Measurements from ENCODE around the gene MGAT3.

The MGAT3 gene

DNA sequence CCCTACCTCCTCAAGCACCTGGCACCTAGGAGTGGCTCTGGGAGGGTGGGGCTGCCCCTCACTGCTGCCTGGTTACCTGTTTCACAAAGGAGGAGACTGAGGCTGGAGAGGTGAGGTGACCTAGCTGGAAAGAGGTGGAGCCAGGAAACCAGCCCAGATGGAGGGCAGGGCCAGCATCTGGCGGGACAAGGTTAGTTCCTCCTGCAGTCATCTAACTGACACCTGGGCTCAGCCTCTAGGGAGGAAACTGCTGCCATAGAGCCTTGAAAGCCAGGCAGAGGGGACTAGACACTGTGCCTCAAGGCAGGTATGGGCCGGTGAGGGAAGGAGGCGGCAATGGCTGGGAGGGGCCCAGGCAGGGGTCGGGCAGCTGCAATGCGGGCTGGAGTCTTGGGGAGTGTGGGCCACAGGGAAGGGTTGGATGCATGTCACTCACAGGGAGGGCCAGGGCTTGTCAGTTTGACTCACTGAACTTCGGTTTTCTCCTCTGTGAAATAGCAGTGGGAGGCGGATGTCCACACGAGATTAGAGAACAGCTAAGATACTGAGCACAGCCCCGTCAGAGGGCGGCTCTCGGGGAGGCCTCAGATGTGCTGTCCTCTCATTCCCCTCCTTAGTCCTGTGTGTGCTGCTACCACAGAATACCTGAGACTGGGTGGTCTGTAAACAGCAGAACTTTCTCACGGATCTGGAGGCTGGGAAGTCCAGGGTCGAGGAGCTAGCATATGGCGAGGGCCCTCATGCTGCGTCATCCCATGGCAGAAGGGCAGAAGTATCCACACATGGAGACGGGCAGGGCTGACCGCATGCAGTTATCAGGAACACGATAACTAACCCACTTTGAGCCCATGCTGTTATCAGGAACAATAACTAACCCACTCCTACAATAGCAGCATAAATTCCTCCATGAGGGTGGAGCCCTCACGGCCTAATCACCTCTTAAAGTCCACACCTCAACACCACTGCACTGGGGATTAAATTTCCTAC lies 16.1 kb downstream of the MGAT3 start:
- DNase-seq (ENCODE audit: low read depth) = no peak

DNA sequence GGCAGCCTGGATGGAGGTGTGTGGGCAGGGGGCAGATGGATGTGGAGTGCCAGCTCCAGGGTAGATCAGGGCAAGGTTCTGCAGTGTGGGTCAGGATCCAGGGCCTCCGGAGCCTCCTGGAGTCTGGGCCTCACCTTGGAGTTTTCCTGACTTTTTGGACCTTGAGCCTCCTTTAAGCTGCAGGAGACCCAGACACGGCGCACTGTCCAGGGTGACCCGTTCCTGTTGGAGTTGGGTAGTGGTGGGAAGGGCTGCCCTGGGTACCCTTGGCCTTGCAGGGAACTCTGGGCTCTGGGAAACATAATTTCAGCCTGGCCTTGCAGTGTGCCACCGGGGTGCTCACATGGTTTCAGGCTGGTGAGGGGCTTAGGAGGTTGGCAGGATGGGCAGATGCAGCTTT lies 17.0 kb downstream of the MGAT3 start:
- DNase-seq (ENCODE audit: low read depth) = no peak

DNA sequence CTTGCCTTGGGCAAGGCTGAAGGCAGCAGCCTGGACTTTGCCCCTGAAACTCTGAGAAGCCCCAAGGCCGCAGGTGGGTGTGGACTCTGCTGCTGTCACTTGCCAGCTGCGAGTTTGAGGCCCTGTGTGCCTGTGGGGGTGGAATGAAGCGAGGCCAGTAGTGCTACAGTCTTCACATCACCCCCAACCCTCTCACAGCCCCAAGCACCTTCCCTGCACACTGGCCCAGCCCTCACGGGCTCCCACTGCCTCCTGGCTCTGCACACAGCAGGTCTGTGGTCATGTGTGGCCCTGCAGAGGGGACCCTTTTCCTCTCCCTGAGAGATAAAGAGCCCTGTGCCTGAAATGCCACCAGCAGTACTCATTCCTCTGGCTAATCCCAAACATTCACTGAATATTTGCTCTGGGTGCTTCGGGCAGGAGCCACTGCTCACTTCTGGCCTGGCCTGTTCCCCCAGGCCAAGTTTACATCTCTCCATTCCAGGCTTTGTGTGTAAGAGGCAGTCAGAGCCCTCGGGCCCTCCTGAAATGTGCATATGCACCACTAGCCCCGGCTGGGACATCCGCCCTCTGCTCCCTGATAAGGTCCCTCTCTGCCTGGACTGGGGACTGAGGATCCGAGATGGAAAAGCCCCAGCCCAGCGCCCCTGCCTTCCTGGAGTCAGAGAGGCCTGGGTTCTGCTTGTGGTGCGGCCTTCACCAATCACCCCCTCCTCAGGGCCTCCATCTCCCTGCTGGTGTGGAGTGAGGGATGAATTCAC lies 17.7 kb downstream of the MGAT3 start:
- no peak for DNase-seq (ENCODE audit: low read depth)

DNA sequence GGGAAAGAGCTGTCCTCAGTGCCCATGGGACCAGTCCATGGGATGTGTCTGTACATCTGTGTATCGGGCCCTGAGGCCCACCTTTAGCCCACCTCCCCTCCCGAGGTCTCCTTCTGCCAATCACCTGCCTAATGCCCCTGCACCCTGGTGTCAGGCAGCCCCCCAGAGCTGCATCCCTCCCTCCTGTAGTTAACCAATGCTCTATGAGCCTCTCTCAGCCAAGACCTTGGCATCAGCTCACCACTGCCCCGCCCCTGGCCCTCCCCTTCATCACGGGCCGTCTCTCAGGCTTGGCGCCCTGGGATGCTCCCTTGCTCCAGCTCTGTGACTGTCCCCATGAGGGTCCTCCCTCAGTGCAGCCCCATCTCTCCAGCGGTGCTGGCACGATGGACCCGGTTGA lies 18.5 kb downstream of the MGAT3 start:
- DNase-seq (ENCODE audit: low read depth) = no peak

DNA sequence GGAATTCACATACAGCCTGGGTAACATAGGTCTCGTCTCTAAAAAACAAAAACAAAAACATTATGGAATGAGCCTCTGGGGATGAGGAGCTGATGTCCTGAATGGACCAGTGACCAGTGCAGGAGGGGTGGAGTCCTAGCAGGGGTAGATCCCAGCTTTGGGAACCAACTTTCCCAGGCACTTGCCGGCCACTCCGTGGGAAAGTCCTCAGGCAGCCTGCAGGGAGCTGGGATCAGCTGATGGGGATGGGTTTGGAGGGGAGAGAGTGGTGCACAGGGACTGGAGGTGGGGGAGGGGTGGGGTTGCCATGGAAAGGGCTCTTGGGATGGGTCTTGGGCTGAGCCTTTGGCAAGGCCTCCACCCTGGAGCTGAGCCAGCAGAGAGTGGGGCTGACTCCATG lies 19.1 kb downstream of the MGAT3 start:
- no peak for DNase-seq (ENCODE audit: low read depth)

DNA sequence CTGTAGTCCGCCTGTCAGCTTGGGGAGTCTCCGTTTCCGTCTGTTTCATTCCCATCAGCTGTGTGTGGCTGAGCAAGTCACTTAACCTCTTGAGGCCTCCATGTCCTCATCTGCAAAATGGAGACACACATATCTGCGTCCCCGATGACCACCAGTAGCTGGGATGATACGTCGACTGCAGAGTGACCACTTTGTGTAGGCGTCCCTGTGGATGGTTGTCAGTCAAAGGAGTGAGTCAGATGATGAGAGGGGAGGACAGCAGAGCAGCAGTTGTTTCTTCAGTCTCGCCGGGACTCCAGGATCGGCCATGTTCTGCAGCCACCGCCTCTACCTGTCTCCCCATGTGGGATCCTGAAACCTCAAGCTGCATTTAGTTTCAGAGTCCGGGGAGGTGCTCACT lies 19.9 kb downstream of the MGAT3 start:
- DNase-seq (ENCODE audit: low read depth) = no peak

DNA sequence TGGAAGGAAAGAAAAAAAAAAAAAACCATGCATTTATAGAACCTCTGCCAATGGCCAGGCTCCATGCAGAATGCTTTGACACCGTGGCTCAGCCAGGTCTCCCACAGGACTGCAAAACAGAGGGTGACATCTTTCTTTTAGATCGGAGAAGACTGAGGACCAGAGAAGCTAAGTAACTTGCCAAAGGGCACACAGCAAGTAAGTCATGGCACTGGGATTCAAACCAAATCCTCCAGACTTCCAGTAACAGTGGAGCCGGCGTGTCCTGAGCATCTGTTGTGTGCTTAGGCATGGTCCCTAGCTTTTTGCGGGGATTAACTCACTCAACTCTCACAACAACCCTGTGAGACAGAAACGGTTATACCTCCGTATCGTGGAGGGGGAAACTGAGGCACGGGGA lies 20.7 kb downstream of the MGAT3 start:
- DNase-seq (ENCODE audit: low read depth) = no peak

DNA sequence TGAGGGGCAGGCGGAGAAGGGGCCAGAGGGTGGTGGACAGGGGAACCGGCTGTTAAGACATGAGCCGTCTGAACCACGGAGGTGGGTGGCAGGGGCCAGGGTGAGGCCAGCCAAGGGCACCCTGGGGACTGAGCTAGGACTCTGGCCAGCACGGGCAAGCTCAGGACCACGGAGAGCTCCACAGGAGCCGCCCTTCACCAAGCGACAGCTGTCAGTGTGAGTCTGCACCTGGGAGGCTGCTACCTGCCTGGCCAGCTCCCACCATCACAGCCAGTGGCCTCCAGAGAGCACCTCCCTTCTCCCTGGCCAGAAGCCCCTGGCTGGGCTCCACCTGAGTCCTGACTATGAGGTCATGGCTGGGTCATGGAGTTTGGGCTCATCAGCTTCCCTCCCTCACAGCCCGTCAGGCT lies 21.6 kb downstream of the MGAT3 start:
- DNase-seq (ENCODE audit: low read depth) = no peak

DNA sequence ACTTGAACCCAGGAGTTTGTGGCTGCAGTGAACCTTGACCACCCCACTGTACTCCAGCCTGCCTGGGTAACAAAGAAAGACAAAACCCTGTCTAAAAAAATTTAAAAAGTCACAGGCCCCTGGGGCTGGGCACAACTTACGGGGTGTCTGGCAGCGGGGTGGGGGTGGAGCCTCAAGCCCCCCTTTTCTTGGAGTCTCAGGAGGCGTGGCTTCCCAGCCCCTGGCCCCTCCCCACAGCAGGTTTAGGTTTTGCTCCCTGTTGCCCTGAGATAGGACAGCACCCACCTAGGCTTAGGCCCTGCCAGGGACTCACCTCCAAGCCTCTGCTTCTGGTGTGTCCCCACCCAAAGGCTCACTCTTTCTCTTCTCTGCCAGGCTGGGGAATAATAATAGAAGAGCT lies 22.4 kb downstream of the MGAT3 start:
- DNase-seq (ENCODE audit: low read depth) = no peak

DNA sequence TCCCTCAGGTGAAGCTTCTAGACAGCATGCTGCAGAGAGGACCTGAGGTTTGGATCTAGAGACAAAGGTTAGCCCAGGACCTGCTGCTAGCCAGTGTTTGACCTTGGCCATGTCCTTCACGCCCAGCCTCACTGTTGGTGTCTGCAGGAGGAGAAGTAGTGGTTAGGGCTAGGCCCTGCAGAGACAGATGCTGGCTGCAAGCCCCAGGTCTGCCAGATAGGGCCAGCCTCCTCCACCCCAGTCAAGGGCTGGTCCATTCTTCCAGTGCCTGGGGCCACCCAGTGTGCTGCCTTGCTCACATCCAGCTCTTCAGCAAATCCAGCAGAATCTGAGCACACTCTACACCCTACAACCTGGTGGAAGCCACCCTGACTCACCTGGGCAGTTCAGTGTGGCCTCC lies 23.7 kb downstream of the MGAT3 start:
- no peak for DNase-seq (ENCODE audit: low read depth)

DNA sequence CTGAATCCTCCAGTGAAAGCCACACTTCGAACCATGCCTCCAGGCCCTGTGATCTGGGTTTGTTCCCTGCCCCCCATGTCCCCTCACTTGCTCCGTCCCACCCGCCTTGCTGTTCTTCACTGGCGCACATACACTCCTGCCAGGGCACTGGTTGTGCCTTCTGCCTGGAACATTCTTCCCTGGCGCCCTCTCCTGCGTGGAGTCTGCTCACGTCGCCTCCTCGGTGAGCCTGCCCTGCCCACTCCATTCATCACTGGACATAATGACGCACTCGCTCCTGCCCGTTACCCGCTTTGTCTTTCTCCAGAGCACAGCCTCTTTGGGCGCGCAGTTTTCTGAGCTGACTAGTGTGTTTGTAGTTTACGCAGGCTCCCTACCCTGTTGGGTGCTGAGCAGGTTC lies 24.2 kb downstream of the MGAT3 start:
- DNase-seq (ENCODE audit: low read depth) = no peak

DNA sequence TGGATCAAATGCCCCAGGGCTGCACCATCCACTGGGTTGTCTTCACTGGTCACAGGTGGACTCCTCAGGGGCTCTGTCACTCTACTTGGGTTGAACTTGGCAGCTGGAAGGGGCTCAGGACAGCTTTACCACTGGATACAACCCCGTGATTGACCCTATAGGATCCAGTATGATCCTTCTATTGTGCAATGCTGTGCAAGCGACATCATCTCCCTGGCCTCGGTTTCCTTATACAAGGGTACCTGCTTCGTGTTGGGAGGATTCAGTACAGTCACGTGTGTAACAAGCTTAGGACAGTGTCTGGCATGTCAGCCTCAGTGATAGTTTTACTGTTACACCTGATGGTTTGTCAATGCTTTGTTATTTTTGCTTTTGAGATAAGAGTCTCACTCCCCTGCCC lies 24.8 kb downstream of the MGAT3 start:
- no peak for DNase-seq (ENCODE audit: low read depth)

DNA sequence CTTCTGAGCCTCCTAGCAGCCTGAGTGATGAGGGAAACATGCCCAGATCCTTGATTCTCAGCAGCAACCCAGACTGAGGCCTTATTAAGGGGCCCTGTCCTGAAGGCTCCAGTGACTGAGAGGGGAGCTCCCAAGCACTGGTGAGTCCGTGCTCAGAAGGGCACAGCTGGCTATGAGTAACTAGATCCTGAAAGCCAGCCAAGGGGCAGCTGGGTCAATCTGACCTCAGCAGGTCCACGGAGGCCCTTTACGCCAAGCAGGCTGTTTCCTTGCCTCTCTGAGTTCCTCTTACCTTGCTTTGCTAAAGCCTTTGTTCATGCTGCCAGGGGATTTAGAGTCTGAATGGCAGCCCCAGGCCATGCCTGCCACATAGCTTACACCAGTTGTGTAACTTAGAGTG lies 26.0 kb downstream of the MGAT3 start:
- no peak for DNase-seq (ENCODE audit: low read depth)

DNA sequence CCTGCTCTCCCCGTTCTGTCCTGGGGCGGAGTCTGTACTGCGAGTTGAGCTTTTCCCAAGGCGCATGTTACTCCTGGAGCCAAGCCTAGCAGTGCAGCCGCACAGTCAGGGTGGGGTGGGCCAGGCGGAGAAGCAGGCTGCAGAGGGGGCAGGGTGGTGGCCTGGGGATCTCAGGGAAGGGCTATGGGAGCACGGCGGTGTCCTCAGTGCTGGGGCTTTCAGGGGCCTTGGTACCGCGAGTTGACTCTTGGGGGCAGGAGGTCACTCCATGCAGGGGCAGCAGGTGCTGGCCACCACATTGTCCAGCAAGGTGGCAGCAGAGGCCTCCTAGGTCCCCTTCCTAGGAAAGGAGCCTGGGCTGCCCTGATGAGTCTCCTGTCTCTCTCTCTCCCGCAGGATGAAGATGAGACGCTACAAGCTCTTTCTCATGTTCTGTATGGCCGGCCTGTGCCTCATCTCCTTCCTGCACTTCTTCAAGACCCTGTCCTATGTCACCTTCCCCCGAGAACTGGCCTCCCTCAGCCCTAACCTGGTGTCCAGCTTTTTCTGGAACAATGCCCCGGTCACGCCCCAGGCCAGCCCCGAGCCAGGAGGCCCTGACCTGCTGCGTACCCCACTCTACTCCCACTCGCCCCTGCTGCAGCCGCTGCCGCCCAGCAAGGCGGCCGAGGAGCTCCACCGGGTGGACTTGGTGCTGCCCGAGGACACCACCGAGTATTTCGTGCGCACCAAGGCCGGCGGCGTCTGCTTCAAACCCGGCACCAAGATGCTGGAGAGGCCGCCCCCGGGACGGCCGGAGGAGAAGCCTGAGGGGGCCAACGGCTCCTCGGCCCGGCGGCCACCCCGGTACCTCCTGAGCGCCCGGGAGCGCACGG lies 30.4 kb downstream of the MGAT3 start:
- DNase-seq (ENCODE audit: low read depth) = no peak

DNA sequence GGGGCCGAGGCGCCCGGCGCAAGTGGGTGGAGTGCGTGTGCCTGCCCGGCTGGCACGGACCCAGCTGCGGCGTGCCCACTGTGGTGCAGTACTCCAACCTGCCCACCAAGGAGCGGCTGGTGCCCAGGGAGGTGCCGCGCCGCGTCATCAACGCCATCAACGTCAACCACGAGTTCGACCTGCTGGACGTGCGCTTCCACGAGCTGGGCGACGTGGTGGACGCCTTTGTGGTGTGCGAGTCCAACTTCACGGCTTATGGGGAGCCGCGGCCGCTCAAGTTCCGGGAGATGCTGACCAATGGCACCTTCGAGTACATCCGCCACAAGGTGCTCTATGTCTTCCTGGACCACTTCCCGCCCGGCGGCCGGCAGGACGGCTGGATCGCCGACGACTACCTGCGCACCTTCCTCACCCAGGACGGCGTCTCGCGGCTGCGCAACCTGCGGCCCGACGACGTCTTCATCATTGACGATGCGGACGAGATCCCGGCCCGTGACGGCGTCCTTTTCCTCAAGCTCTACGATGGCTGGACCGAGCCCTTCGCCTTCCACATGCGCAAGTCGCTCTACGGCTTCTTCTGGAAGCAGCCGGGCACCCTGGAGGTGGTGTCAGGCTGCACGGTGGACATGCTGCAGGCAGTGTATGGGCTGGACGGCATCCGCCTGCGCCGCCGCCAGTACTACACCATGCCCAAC lies 31.2 kb downstream of the MGAT3 start:
- DNase-seq (ENCODE audit: low read depth) = no peak

DNA sequence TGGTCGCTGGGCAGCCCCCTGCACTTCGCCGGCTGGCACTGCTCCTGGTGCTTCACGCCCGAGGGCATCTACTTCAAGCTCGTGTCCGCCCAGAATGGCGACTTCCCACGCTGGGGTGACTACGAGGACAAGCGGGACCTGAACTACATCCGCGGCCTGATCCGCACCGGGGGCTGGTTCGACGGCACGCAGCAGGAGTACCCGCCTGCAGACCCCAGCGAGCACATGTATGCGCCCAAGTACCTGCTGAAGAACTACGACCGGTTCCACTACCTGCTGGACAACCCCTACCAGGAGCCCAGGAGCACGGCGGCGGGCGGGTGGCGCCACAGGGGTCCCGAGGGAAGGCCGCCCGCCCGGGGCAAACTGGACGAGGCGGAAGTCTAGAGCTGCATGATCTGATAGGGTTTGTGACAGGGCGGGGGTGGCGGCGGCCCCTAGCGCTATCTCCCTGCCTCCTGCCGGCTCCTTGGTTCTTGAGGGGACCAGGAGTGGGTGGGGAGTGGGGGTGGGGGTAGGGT lies 31.8 kb downstream of the MGAT3 start:
- no peak for DNase-seq (ENCODE audit: low read depth)

DNA sequence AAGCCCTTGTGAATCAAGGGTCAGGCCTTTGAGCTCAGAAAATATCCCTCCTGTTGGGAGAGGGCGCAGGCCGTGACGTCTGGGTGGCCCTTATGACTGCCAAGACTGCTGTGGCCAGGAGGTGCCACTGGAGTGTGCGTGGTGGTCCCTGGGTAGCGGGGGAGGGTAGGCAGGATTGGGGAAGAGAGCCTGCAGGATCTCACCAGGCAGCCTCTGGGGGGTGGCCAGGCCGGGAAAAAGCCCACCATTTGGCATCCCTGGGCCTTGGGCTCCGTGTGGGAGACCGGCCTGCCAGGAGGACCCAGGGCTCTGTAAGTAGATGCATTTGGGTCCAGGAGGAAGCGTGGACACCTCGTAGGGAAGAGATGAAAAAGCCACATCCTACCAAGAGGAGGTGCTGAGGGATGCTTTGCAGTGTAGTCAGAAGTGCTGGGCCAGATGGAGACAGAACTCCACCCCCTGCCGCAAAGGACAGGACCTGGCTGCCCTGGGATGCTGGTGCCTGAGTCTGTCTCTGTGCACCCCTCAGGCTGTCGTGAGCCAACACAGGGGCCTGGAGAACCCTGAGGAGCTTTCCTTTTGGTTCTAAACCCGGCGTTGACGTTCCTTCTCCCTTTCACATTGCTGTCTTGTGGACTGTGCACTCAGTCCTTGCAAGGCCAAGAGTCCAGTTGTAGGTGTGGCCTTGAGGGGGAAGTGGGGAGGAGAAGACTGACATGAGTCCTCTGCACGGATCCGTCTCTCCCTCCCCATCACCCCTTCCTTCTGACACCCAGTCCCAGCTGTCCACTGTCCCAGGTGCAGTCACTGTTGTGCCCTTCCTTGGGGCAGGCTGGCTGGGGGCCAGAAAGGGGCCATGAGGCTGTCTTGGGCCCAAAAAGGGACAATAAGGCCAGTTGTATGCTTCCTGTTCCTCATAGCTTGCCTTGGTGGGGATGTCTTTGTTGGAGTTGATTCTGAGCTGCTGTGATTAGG lies 32.6 kb downstream of the MGAT3 start:
- DNase-seq (ENCODE audit: low read depth) = no peak

DNA sequence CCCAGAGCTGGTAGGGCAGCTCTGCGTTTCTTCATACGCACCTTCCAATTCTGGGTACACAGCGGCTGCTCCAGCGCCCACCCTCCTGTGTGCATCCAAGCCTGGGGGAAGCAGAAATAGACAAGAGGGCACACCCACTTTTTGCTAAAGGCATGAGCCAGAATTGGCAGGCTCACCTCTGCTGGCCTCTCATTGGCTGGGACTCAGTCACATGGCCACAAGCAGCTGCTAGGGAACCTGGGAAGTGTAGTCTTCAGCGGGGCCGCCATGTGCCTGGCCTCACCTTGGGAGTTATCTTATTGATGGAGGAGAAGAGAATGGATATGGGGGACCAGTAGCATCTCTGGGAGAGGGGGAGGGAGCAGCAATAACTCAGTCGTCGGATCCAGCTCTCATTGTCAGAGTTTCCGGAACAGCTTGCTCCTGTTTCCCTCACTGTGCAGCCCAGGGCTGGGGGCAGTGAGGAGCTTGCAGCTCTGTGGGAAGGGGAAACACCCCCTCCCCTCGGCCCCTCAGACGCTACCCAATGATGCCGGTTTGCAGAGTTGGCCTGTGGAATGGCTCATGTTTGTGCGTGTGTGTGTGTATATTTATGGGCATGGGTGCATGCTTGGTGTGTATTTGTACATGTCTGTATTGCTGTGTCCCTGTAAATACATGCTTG lies 33.5 kb downstream of the MGAT3 start:
- peak; percentile 74 for DNase-seq (ENCODE audit: low read depth)

DNA sequence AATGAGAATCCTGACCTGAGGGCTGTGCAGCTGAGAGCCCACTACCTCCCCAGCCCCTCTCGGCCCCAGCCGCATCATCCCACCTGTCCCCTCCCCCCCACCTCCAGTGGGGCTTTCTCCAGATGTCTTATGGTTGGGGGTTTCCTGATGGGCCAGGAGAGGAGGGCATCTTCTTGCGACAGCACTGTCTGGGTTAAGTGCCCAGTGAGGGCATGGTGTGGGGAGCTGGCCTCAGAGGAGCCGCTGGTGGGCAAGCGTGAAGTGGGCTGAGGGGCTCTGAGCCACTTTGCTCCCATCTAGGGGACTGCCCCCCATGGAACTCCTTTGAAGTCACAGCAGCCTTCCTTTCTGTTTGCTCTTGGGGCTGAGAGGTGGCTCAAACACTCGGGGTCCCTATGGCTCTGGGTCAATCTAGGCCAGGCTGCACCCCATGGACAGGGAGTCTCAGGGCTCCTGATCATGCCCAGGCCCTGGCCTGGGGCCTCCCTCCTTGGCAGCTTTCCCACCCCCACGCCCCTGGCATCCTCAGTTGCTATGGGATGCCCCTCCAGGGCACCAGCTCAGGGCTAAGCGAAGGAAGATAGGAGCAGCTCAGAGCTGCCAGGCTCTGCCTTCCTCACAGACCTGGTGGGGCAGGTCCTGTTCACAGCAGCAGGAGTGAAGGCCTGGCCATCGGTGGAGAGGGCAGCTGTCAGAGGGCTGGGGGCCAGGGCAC lies 34.3 kb downstream of the MGAT3 start:
- DNase-seq (ENCODE audit: low read depth) = no peak
